CD4-positive, alpha-beta T cell treated with Interleukin-1 beta for 1 hour (primary cell): ENCODE results near the gene JPT2.
A peak's percentile ranks its signal among the peaks of the same experiment; 100 is the strongest.

Source experiments
- DNase-seq, 2 donors: peaks; one replicate each; pipeline ENCODE4 v3.0.0-alpha.2; 2020 to 2022

JPT2 gene, protein sequence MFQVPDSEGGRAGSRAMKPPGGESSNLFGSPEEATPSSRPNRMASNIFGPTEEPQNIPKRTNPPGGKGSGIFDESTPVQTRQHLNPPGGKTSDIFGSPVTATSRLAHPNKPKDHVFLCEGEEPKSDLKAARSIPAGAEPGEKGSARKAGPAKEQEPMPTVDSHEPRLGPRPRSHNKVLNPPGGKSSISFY

DNA sequence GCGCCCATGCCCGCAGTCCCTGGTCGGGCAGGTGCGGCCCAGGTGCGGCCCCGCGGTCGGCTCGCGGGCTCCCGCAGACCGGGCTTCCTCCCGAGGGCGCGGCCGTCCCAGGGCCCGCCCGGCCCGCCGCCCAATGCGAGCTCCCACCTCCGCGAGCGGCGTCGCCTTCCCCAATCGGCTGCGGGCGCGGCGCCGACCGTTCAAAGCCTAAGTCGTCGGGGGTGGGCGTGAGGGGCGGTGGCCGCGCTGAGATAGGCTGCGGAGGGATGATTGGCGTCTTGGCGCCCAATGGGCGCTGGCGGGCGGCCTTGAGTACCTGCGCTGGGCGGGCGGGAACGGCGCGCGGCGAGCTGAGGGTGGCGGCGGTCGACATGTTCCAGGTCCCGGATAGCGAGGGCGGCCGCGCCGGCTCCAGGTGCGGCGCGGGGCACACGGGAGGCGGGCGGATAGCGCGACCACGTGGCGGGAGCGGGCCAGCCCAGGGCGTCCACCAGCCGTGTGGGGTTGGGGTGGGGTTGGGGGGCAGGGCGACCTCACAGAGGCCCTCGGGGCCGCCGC lies at the start of gene JPT2:
Gene JPT2, plus strand, starts transcription at position 338 of the 558 bp plus-strand sequence. Its CDS starts 34 bp downstream, at position 372.
- peak; percentile 93 to 94 for DNase-seq

DNA sequence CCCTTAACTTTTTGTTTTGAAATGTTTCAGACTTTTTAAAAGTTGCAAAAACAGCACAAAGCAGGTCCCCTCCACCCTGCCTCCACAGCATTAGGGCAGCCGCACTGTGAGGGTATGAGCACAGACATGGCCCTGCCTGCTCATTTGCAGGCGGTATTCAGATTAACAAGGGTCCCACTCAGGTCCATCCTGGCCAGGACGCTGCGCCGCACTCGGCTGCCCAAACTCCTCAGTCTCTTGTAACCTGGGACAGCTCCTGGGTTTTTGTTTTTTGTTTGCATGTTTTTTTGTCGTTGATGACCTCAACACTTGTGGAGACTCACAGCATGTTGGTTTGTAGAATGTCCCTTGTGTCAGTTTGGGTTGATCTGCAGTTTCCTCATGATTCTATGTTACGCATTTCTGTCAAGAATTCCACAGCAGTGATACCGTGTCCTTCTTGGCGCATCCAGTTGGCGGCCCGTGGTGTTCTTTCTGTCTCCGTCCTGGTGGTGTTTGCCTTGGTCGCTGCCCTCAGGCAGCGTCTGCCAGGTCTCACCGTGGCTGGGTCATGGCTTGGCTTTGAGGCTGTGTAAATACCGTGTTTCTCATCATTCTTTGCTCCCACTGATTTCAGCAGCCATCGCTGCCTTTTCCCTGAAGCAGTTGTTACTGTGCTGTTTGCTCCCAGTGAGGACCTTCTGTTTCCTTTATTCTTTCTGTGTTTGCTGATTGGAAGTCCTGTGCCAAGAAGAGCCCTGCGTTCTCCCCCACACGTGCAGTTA lies 47.4 kb upstream of the JPT2 start:
- no peak for DNase-seq

GRCh38 chr16:1631230-1631629 lies 46.8 kb upstream of the JPT2 start:
- DNase-seq: no peak

DNA sequence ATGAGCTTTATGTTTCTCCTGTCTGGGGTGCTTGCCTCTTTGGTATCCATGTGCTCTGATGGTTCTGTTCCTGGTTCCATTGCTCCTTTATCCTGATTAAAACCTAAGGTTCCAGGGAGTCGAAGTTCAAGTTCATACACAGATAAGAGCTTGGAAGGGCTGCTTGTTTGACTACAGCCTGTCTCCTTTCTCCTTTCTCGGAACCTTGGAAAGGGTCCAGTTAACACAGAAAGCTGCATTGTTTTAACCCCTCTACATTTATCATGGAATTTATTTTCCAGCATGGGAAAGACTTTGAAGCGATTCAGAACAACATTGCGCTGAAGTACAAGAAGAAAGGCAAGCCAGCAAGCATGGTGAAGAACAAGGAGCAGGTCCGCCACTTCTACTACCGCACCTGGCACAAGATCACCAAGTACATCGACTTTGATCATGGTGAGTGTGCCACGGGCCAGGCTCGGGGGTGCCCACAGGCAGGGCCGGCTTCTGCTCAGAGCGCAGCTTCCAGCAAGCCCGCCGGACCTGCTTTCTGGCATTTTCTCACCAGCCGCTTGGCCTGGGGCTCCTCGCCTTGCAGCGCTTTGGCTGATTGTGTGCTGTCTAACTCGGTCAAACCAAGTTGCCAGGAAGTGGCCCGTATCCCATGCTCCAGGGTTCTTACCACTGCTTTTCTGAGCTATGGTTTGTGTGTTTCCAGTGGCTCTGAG lies 46.0 kb upstream of the JPT2 start:
- no peak for DNase-seq

DNA sequence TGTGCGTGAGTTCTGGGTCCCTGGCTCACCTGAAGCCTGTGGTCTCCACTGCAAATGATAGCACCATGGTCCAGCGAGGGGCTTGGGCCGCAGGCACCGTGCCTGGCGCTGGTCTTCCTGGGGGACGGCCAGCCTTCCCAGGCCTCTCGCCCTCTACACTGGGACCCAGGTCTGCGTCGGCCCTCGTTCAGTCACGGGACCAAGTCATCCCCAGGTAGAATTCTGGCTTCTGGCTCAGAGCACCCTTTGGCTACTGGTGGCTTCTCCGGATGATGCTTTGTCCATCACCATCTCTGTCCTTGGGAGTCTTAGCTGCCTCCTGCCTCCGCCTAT lies 45.5 kb upstream of the JPT2 start:
- DNase-seq: no peak

DNA sequence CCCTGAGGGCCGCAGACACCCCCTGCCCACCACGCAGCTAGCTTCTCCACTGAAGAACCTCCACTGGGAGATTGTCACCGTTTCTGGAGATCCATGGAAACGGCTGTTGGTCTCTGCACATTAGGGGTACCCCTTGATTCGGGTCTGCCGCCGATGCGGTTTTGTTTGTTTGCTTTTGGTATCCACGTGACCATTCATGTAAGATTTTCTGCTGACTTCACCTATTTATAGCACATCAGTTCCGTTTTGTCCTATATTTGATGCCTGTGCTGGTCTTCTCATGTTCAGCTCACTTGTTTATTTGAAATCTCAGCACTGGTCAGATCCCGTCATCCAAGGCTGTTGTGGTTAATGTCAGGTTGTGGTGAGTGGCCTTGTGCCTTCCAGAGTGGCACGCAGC lies 44.8 kb upstream of the JPT2 start:
- DNase-seq: no peak

DNA sequence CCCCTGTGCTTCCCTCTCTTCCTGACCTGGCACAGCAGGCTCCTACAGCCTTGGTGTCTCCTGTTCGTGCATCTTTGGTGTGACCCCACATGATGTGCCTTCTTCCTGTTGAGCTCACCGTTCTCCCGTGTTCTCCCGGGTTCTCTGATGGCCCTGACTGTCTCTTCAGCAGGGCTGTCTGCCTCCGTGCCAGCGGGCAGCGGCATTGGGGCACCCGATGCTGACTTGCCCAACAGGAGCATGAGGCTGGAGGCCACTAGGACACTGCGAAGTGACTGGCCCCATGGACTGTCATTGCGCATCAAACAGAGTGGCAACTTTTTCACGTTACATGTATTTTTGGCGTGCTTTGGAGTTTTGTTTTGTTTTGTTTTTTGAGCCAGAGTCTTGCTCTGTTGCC lies 43.5 kb upstream of the JPT2 start:
- DNase-seq: no peak

GRCh38 chr16:1635070-1635469 lies 43.0 kb upstream of the JPT2 start:
- DNase-seq: no peak

- no peak for DNase-seq
Observed at GRCh38 chr16:1637526-1637925, 40.6 kb upstream of the JPT2 start.

DNA sequence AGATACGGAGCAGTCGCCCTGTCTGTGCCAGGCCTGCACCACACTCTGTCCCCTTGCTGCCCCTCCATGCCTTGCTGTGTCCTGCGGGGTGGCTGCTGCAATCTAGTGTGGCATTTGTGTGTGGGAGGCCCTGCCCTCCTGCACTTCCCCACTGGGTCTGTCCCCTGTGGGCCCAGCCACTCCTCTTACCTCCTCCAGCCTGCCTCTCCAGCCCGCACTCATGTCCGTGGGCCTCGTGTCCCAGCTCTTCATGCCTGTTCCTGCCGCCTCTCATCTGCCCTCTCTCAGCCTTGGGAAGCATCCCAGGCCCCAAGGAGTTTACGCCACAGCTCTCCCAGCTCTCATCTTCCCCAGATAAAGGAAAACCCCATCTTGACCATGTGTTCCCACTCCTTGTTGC lies 39.3 kb upstream of the JPT2 start:
- no peak for DNase-seq

- DNase-seq: no peak
Observed at GRCh38 chr16:1639282-1639681, 38.8 kb upstream of the JPT2 start.

DNA sequence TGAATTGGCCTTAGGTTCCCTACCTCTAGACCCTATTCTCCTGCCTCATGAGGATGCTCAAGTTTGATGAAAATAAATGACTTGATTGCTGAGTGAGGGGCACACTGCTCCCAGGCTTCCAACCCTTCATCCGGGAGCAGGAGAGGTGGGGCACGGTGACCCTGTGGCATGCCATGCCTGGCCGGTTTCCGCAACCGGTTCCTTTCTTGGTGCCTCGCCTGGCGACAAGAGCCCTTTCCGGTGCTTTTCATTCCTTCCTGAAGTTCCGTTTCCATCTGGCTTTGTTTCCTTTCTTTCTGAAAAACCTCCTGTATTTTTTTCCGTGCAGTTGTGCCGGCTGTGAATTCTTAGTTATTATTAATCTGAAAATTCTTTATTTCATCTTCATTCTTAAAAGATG lies 38.2 kb upstream of the JPT2 start:
- no peak for DNase-seq

- DNase-seq: no peak
Observed at GRCh38 chr16:1640261-1640941, 37.7 kb upstream of the JPT2 start.

DNA sequence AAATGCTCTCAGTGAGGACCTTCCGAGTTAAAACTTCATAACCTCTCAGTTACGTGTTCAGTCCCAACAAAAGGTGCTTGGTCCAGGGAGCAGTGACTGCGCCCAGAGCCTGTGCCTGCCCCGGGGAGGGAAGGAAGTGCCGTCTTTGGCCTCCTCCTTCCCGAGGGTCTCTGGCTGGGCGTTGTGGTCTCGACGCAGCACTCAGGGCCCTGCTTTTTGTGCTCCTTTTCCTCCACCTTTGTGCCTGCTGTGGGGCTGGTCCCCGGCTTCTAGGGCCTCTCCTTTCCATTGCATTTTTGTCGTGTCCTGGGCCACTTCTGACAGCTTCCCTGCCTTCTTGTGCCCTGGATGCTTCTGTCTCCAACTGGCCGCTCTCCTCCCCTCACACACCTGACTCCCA lies 36.8 kb upstream of the JPT2 start:
- DNase-seq: no peak

DNA sequence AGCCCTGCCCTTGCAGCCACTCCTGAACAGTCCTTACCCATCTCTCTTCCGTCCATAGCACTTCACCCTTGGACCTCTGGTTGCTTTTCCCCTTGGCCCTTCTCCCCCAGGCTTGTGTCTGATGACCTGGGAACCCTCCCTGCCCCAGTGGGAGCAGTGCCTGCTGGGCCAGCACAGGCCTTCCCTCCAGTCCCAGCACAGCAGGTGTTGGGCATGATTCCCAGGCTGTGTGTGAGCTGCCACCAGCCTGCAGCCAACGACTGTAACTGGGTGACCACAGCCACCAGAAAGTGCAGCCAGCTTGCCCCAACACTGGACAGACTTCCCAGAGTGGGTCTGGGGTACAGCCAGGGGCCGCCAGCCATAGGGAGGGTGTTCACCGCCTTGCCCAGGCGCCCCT lies 35.9 kb upstream of the JPT2 start:
- DNase-seq: no peak

DNA sequence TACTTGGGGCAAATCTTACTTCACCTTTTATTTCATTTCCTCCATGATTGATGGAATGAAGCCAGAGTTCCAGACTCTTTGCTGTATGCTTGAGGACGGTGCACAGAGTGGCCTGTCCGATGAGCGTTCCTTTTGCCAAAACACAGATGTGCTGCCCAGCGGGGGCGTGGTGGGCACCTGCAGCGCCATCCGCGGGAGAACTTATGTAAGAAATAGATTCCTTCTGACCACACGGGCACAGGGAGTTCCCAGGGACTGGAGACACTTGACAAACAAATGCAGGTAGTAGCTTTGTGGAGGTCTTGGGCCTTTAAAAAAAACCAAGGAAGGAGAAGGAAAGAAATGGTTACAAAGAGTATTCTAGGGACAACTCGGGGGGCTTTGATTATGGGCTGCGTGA lies 35.3 kb upstream of the JPT2 start:
- DNase-seq: no peak

- no peak for DNase-seq
Observed at GRCh38 chr16:1643521-1643920, 34.6 kb upstream of the JPT2 start.

- peak; percentile 24 to 28 for DNase-seq
Observed at GRCh38 chr16:1645914-1646525, 32.1 kb upstream of the JPT2 start.

DNA sequence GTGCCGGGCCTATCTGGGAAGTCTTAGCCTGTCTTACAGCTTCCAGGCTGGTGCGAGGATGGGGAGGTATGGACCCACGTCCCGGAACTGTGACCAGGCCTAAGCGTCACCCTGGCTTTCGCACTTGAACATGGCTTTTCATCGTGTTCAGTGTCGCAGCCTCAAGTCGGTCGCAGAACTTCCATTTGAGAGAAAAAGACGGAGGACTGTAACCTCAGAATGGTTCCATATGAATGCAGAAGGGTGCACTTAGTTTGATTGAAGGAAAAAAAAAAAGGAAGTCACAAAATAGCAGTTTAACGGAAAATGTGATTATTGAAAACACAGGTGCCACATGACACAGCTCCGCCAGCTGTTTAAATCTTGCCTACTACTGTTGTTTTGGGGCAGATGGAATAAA lies 30.2 kb upstream of the JPT2 start:
- no peak for DNase-seq

DNA sequence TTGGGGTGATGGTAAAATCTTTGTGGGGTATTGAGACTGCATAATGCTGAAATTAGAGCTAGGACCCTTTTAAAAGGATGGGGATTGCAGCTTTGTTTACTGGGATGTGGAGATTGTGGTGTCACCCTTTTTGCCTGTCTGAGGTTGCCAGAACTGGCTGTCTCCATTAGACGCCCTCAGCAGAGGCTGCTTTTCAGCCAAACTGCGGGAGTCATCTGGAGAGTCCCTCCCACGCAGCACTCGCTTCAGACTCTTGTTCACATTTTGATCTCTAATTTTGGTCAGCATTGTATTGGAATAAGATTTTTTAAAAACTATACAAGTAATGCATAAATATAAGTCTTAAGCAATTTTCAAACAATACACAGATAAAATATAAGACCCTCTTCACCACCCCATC lies 27.9 kb upstream of the JPT2 start:
- DNase-seq: no peak

DNA sequence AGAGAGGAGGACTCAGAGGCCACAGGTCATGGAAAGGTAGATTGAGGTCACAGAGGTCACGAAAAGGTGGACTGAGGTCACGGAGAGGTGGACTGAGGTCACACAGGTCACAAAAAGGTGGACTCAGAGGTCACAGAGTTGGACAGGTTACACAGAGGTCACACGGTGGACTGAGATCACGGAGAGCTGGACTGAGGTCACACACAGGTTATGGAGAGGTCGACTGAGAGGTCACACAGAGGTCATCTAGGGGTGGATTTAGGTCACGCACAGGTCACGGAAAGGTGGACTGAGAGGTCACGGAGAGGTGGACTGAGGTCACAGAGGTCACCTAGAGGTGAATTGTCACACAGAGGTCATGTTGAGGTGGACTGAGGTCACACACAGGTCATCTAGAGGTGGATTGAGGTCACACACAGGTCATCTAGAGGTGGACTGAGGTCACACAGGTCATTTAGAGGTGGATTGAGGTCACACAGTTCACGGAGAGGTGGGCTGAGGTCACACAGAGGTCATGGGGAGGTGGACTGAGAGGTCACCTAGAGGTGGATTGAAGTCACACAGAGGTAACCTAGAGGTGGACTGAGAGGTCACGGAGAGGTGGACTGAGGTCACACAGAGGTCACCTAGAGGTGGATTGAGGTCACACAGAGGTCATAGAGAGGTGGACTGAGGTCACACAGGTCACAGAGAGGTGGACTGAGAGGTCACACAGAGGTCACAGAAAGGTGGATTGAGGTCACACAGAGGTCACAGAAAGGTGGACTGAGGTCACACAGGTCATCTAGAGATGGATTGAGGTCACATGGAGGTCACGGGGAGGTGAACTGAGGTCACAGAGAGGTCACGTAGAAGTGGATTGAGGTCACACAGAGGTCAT lies 26.7 kb upstream of the JPT2 start:
- no peak for DNase-seq

GRCh38 chr16:1651974-1652312 lies 26.1 kb upstream of the JPT2 start:
- no peak for DNase-seq
